NCI-H748 treated with DMSO at 0.1 percent for 48 hours (cell line): ENCODE data around the gene INSIG2.
A peak's percentile ranks its signal among the peaks of the same experiment; 100 is the strongest.

Experiments used
- DNase-seq: peaks from one replicate; lab custom pipeline; 2025; lab: John Stamatoyannopoulos, UW

The INSIG2 gene

GRCh38 chr2:118088051-118089024, at the start of gene INSIG2:
TSS of gene INSIG2 (plus strand) at chr2:118088471. CDS start at chr2:118096557, 8,086 bp downstream.
- DNase-seq: peak; percentile 84

- DNase-seq: no peak
Observed at GRCh38 chr2:118040891-118041290, 47.4 kb upstream of the INSIG2 start.

GRCh38 chr2:118044103-118044716, 44.1 kb upstream of the INSIG2 start:
- DNase-seq: no peak

GRCh38 chr2:118044854-118045253, 43.4 kb upstream of the INSIG2 start:
- no peak for DNase-seq

- DNase-seq: no peak
Observed at GRCh38 chr2:118045286-118045685, 43.0 kb upstream of the INSIG2 start.

GRCh38 chr2:118046634-118047210, 41.5 kb upstream of the INSIG2 start:
- DNase-seq: peak; percentile 1

GRCh38 chr2:118047380-118047826, 40.9 kb upstream of the INSIG2 start:
- no peak for DNase-seq

GRCh38 chr2:118048401-118048800, 39.9 kb upstream of the INSIG2 start:
- no peak for DNase-seq

GRCh38 chr2:118049140-118049815, 39.0 kb upstream of the INSIG2 start:
- DNase-seq: no peak

GRCh38 chr2:118049816-118050140, 38.5 kb upstream of the INSIG2 start:
- DNase-seq: no peak

GRCh38 chr2:118050386-118050785, 37.9 kb upstream of the INSIG2 start:
- no peak for DNase-seq

- DNase-seq: no peak
Observed at GRCh38 chr2:118050974-118051373, 37.3 kb upstream of the INSIG2 start.

- DNase-seq: no peak
Observed at GRCh38 chr2:118051826-118052358, 36.4 kb upstream of the INSIG2 start.

- DNase-seq: no peak
Observed at GRCh38 chr2:118052474-118052873, 35.8 kb upstream of the INSIG2 start.

GRCh38 chr2:118053681-118054080, 34.6 kb upstream of the INSIG2 start:
- no peak for DNase-seq

- DNase-seq: no peak
Observed at GRCh38 chr2:118054213-118055008, 33.9 kb upstream of the INSIG2 start.

GRCh38 chr2:118055512-118056164, 32.6 kb upstream of the INSIG2 start:
- DNase-seq: no peak

GRCh38 chr2:118056165-118056534, 32.1 kb upstream of the INSIG2 start:
- no peak for DNase-seq

- no peak for DNase-seq
Observed at GRCh38 chr2:118056801-118057200, 31.5 kb upstream of the INSIG2 start.

- DNase-seq: no peak
Observed at GRCh38 chr2:118058951-118059350, 29.3 kb upstream of the INSIG2 start.
